HCT116 (cell line): Measurements from ENCODE around the gene ANKS1A. TPM values are rescaled to one million over a fixed set of nuclear protein-coding genes. Genes with fewer than 3 reads are reported as not detected.

Experiments used
- ATAC-seq: fragments of 200-7000 bp; cut with Tn5 transposase; 2 replicates; pipeline ENCODE4 v1.9.1; 2020; ENCODE audit warnings: mild to moderate bottlenecking, moderate library complexity
- BruUV-seq: library from RNA; stranded (reverse); fragments of 400-500 nt; replicated peaks from 2 replicates; lab custom pipeline; 2021; lab: Mats Ljungman, UMichigan
- CTCF ChIA-PET: fragments of 300-600 bp; sonication (Branson Sonifier 250); formaldehyde crosslinking; loops from one replicate; lab custom pipeline; 2021; ENCODE audit warnings: antibody characterized with exemption; lab: Charles Lee
- POLR2A ChIA-PET: fragments of 300-600, 350-600 bp; sonication (Branson Sonifier 250); formaldehyde crosslinking; loops from one replicate; lab custom pipeline; 2021; ENCODE audit warnings: antibody characterized with exemption; lab: Charles Lee
- RAD21 ChIA-PET, 2 experiments: fragments of 300-600 bp; sonication (Branson Sonifier 250); formaldehyde crosslinking; loops; one replicate each; lab custom pipeline; 2023; ENCODE audit warnings: low total read pairs in 2 of 2; ENCODE audit not compliant: uncharacterized antibody in 2 of 2, unreplicated experiment in 2 of 2, low non-redundant PET in 1 of 2; lab: Charles Lee
- DNase-seq: peaks from one replicate; pipeline ENCODE4 v3.0.0-alpha.2; 2010; ENCODE audit warnings: low read depth, low spot score
- H2AFZ ChIP-seq: fragments of 200-600 bp; shearing (Covaris generic), sonication (generic); 2 replicates; pipeline ENCODE4 v1.6.1; 2017; ENCODE audit warnings: low read depth, mixed run types, mixed read lengths, antibody characterized with exemption, low read length; ENCODE audit not compliant: poor library complexity, severe bottlenecking
- H3K27ac ChIP-seq: 2 replicates; pipeline ENCODE4 v1.5.1; 2012; ENCODE audit warnings: low read depth, low read length
- H3K27me3 ChIP-seq: fragments of 200-600 bp; sonication (generic); 2 replicates; pipeline ENCODE4 v1.6.1; 2016; ENCODE audit warnings: mixed run types, low read length, mixed read lengths; ENCODE audit not compliant: insufficient read depth
- H3K36me3 ChIP-seq, 2 experiments: fragments of 200-500 bp in 1 of 2; fragments of 200-600 bp in 1 of 2; sonication (Bioruptor generic) in 1 of 2; sonication (generic) in 1 of 2; 2 replicates each; pipeline versions ENCODE4 v1.5.1 to v1.6.1; 2014 to 2016; ENCODE audit warnings: low read length in 2 of 2, inconsistent platforms in 1 of 2, mixed read lengths in 1 of 2, mixed run types in 1 of 2; ENCODE audit not compliant: insufficient read depth in 2 of 2, control insufficient read depth in 1 of 2
- H3K4me1 ChIP-seq, 2 experiments: fragments of 200-600 bp in 1 of 2; sonication (generic) in 1 of 2; 2 replicates each; pipeline versions ENCODE4 v1.5.1 to v1.6.1; 2012 to 2017; ENCODE audit warnings: low read length in 2 of 2, inconsistent platforms in 1 of 2, mild to moderate bottlenecking in 1 of 2, mixed read lengths in 1 of 2, mixed run types in 1 of 2, moderate library complexity in 1 of 2; ENCODE audit not compliant: insufficient read depth in 2 of 2, control insufficient read depth in 1 of 2
- H3K4me2 ChIP-seq: fragments of 200-600 bp; sonication (generic); 2 replicates; pipeline ENCODE4 v1.6.1; 2017; ENCODE audit warnings: mixed run types, low read length, mixed read lengths
- H3K4me3 ChIP-seq, 2 experiments: fragments of 200-600 bp in 1 of 2; sonication (generic) in 1 of 2; replicated peaks in 1 of 2; 2 replicates each; pipeline ENCODE4 v1.5.1; 2011 to 2016; ENCODE audit warnings: low read length in 2 of 2, control low read depth in 1 of 2, low read depth in 1 of 2, mild to moderate bottlenecking in 1 of 2, mixed read lengths in 1 of 2, mixed run types in 1 of 2
- H3K79me2 ChIP-seq: fragments of 200-600 bp; sonication (generic); 2 replicates; pipeline ENCODE4 v1.6.1; 2017; ENCODE audit warnings: mild to moderate bottlenecking, mixed run types, low read length, moderate library complexity, mixed read lengths; ENCODE audit not compliant: insufficient read depth
- H3K9ac ChIP-seq: fragments of 200-600 bp; sonication (generic); 2 replicates; pipeline ENCODE4 v1.6.1; 2016; ENCODE audit warnings: low read length, mixed read lengths
- H3K9me2 ChIP-seq: fragments of 200-600 bp; sonication (generic), shearing (Covaris generic); 2 replicates; pipeline ENCODE4 v1.6.1; 2017; ENCODE audit warnings: mixed run types, mild to moderate bottlenecking, moderate library complexity; ENCODE audit not compliant: insufficient read depth
- H3K9me3 ChIP-seq, 2 experiments: fragments of 200-500 bp in 1 of 2; fragments of 200-600 bp in 1 of 2; sonication (Bioruptor generic) in 1 of 2; sonication (generic) in 1 of 2; 2 replicates each; pipeline ENCODE4 v1.6.1; 2014 to 2017; ENCODE audit warnings: low read length in 2 of 2, mixed read lengths in 2 of 2, inconsistent platforms in 1 of 2, low read depth in 1 of 2, mild to moderate bottlenecking in 1 of 2, mixed run types in 1 of 2, moderate library complexity in 1 of 2; ENCODE audit not compliant: control insufficient read depth in 1 of 2, insufficient read depth in 1 of 2
- H4K20me1 ChIP-seq: fragments of 200-600 bp; sonication (generic), shearing (Covaris generic); 2 replicates; pipeline ENCODE4 v1.6.1; 2017; ENCODE audit warnings: mixed run types, mild to moderate bottlenecking, moderate library complexity; ENCODE audit not compliant: insufficient read depth
- ATF3 ChIP-seq: IDR thresholded peaks from 2 replicates; pipeline ENCODE4 v1.6.1; 2012
- CBX3 ChIP-seq: IDR thresholded peaks from 2 replicates; pipeline ENCODE4 v1.6.1; 2012; ENCODE audit warnings: low read depth
- CEBPB ChIP-seq: IDR thresholded peaks from 2 replicates; pipeline ENCODE4 v1.6.1; 2012; ENCODE audit warnings: low read depth
- ELF1 ChIP-seq: IDR thresholded peaks from 2 replicates; pipeline ENCODE4 v1.6.1; 2012; ENCODE audit warnings: low read depth, borderline replicate concordance
- EZH2phosphoT487 ChIP-seq: fragments of 200-600 bp; IDR thresholded peaks from 2 replicates; pipeline ENCODE4 v1.6.1; 2018; ENCODE audit warnings: antibody characterized with exemption, borderline replicate concordance
- FOSL1 ChIP-seq: IDR thresholded peaks from 2 replicates; pipeline ENCODE4 v1.6.1; 2012; ENCODE audit warnings: low read depth
- JUND ChIP-seq: IDR thresholded peaks from 2 replicates; pipeline ENCODE4 v1.6.1; 2012
- MAX ChIP-seq: IDR thresholded peaks from 2 replicates; pipeline ENCODE4 v1.6.1; 2012
- POLR2A ChIP-seq: IDR thresholded peaks from 2 replicates; pipeline ENCODE4 v1.7.0; 2011; ENCODE audit warnings: borderline replicate concordance; ENCODE audit not compliant: insufficient read depth, insufficient read length; ENCODE audit errors: extremely low read depth
- RAD21 ChIP-seq: IDR thresholded peaks from 2 replicates; pipeline ENCODE4 v1.6.1; 2012; ENCODE audit warnings: low read depth, mild to moderate bottlenecking
- SIN3A ChIP-seq: IDR thresholded peaks from 2 replicates; pipeline ENCODE4 v1.6.1; 2012; ENCODE audit warnings: low read depth
- SRF ChIP-seq: IDR thresholded peaks from 2 replicates; pipeline ENCODE4 v1.6.1; 2012; ENCODE audit warnings: low read depth
- ZFX ChIP-seq: fragments of 450-650 bp; IDR thresholded peaks from 2 replicates; pipeline ENCODE4 v1.6.1; 2017
- ZNF274 ChIP-seq: fragments of 200-500 bp; sonication (Bioruptor generic); IDR thresholded peaks from 2 replicates; pipeline ENCODE4 v1.6.1; 2014; ENCODE audit warnings: mild to moderate bottlenecking, low read depth, low read length, inconsistent platforms
- intact Hi-C: fragments of 100-400 bp; cut with micrococcal nuclease; formaldehyde crosslinking; loops from 2 replicates; pipeline ENCODE4 v1.10.0; 2022
- total RNA-seq: library from RNA; stranded (reverse); gene quantifications from one replicate; pipeline ENCODE4 v1.2.1, GENCODE V29; 2021; ENCODE audit not compliant: unreplicated experiment
- TF ChIP-seq, protein P1 (sequence below), 3 experiments: fragments of 200-600 bp in 1 of 3; sonication (generic) in 1 of 3; IDR thresholded peaks in 2 of 3; conservative IDR thresholded peaks in 1 of 3; 2 replicates each; pipeline ENCODE4 v1.5.1; 2012 to 2017; ENCODE audit warnings: low read depth in 2 of 3, low read length in 2 of 3, antibody characterized with exemption in 1 of 3, borderline replicate concordance in 1 of 3, control low read depth in 1 of 3, mild to moderate bottlenecking in 1 of 3, mixed read lengths in 1 of 3, mixed run types in 1 of 3, moderate library complexity in 1 of 3; ENCODE audit not compliant: insufficient read depth in 1 of 3
- TF ChIP-seq, protein P2 (sequence below): IDR thresholded peaks from 2 replicates; pipeline ENCODE4 v1.6.1; 2011; ENCODE audit warnings: mild to moderate bottlenecking, low read length, moderate library complexity; ENCODE audit not compliant: insufficient replicate concordance; ENCODE audit errors: extremely low read depth

ANKS1A gene
- total RNA-seq, 1 experiment from 2014 or later: 20.6 TPM

DNA sequence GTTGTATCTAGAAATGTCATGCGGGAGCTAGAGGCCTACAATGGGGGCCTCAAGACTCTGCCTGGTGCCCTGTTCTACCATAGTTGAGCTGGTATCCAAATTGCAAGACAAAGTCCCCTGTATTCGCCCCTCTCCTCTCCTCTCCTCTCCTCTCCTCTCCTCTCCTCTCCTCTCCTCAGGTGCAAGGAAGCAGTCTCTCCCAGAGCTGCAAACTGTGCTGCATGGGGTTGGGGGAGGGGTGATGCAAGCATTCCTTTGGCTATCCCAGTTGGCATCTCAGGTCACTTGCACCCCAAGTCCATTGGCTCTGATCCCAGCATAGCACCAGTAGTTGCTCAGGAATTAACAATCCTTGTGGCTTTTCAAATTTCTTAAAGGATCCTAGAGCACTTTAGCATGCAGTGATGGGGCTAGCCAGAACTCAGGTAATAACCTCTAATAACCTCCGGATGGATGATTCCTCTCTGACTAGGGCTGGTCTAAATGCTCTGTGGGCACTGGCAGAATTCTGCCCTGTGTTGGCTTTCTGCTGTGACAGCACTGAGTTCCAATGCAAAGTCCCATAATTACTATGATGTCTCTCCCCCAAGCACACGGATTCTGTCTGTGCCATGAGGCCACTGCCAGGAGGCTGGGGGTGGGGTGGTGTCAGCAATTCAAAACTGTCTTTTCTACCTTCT lies 36.5 kb upstream of the ANKS1A start:
- ChIA-PET CTCF (no interaction called here), POLR2A (no interaction called here)
- H3K36me3 ChIP-seq: peaks cover 6 to 7% of the 10 kb centered on the region in 2 experiments; a peak in 3 of 4 replicates
- H4K20me1 ChIP-seq: no peaks in the 10 kb centered on the region
- no peaks in the 10 kb centered on the region for H3K79me2 ChIP-seq
- no TSS peak for BruUV-seq
- no peak overlapping the region for H3K4me3 ChIP-seq
- TF ChIP-seq POLR2A (no peak), ZFX (no peak), ELF1 (no peak), CEBPB (no peak), ATF3 (no peak), EZH2phosphoT487 (no peak)
- TF ChIP-seq, protein P1, sequence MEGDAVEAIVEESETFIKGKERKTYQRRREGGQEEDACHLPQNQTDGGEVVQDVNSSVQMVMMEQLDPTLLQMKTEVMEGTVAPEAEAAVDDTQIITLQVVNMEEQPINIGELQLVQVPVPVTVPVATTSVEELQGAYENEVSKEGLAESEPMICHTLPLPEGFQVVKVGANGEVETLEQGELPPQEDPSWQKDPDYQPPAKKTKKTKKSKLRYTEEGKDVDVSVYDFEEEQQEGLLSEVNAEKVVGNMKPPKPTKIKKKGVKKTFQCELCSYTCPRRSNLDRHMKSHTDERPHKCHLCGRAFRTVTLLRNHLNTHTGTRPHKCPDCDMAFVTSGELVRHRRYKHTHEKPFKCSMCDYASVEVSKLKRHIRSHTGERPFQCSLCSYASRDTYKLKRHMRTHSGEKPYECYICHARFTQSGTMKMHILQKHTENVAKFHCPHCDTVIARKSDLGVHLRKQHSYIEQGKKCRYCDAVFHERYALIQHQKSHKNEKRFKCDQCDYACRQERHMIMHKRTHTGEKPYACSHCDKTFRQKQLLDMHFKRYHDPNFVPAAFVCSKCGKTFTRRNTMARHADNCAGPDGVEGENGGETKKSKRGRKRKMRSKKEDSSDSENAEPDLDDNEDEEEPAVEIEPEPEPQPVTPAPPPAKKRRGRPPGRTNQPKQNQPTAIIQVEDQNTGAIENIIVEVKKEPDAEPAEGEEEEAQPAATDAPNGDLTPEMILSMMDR (IDR thresholded peaks at IDR 0.05 in 2 of 3, conservative IDR thresholded peaks at IDR 0.05 in 1 of 3; ENCODE audit: borderline replicate concordance in 1 of 3, insufficient read depth in 1 of 3, low read depth in 2 of 3, low read length in 2 of 3): no peak
- TF ChIP-seq, all 23 proteins: peak for 0
- Histone ChIP-seq H3K27ac (no peak overlapping the region), H3K27me3 (no peaks in the 10 kb centered on the region), H3K9me3 (no peaks in the 10 kb centered on the region), H3K4me2 (no peak overlapping the region), H2AFZ (no peak overlapping the region), H3K9me2 (no peaks in the 10 kb centered on the region), H3K9ac (no peak overlapping the region), H3K4me1 (no peaks in the 10 kb centered on the region)
- intact Hi-C loops: no loop called here
- RAD21 ChIA-PET: no interaction called here
- DNase-seq: no peak
- no peak for ATAC-seq

- no peak overlapping the region for H3K4me2 ChIP-seq
- intact Hi-C loops: no loop called here
- H3K9ac ChIP-seq: no peak overlapping the region
- no peak overlapping the region for H3K27ac ChIP-seq
- no peaks in the 10 kb centered on the region for H3K9me3 ChIP-seq
- no peaks in the 10 kb centered on the region for H3K9me2 ChIP-seq
- no peaks in the 10 kb centered on the region for H3K79me2 ChIP-seq
- ATAC-seq (no peak), DNase-seq (no peak)
- H4K20me1 ChIP-seq: no peaks in the 10 kb centered on the region
- BruUV-seq: no TSS peak
- peaks cover 15 to 26% of the 10 kb centered on the region in 2 experiments for H3K36me3 ChIP-seq
- H2AFZ ChIP-seq: no peak overlapping the region
- ChIA-PET RAD21 (no interaction called here), CTCF (no interaction called here), POLR2A (no interaction called here)
- no peak overlapping the region for H3K4me3 ChIP-seq
- no peaks in the 10 kb centered on the region for H3K4me1 ChIP-seq
- H3K27me3 ChIP-seq: no peaks in the 10 kb centered on the region
- TF ChIP-seq, protein P2, sequence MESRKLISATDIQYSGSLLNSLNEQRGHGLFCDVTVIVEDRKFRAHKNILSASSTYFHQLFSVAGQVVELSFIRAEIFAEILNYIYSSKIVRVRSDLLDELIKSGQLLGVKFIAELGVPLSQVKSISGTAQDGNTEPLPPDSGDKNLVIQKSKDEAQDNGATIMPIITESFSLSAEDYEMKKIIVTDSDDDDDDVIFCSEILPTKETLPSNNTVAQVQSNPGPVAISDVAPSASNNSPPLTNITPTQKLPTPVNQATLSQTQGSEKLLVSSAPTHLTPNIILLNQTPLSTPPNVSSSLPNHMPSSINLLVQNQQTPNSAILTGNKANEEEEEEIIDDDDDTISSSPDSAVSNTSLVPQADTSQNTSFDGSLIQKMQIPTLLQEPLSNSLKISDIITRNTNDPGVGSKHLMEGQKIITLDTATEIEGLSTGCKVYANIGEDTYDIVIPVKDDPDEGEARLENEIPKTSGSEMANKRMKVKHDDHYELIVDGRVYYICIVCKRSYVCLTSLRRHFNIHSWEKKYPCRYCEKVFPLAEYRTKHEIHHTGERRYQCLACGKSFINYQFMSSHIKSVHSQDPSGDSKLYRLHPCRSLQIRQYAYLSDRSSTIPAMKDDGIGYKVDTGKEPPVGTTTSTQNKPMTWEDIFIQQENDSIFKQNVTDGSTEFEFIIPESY: no peak
- TF ChIP-seq CEBPB (no peak), ZFX (no peak), JUND (no peak), POLR2A (no peak), RAD21 (no peak), CBX3 (no peak), ZNF274 (no peak), ATF3 (no peak), FOSL1 (no peak), SRF (no peak), SIN3A (no peak), MAX (no peak)
Measured at GRCh38 chr6:34855463-34855862, 33.6 kb upstream of the ANKS1A start.
